GM18507 (cell line): ENCODE data around the gene CATSPER2.
"Not testable (repeated sequence)": the region's sequence is repeated elsewhere in the genome, so short reads cannot be mapped to it uniquely, and the experiment has no call there.

Source experiments
- DNase-seq: peaks from one replicate; pipeline ENCODE4 v3.0.0; 2011; ENCODE audit warnings: low read depth; ENCODE audit not compliant: insufficient read length; ENCODE audit errors: extremely low spot score
- FAIRE-seq: peaks from 2 replicates; lab custom pipeline; 2011; peaks lifted over from hg19 to GRCh38; lab: Jason Lieb, UNC

The CATSPER2 gene

GRCh38 chr15:43648649-43649429 is at the start of gene CATSPER2:
Gene CATSPER2, minus strand, starts transcription at chr15:43648844. Its CDS starts 783 bp downstream, at chr15:43648061.
- FAIRE-seq (no peak), DNase-seq (no peak)

- not testable (repeated sequence) for FAIRE-seq
These were observed 44.7 kb upstream of the CATSPER2 start, which contains the start of gene CKMT1A for GRCh38 chr15:43693148-43694022. Gene CKMT1A, plus strand, starts transcription at chr15:43693859. Its CDS starts 192 bp downstream, at chr15:43694051.

GRCh38 chr15:43692679-43693078 is 44.0 kb upstream of the CATSPER2 start:
- not testable (repeated sequence) for FAIRE-seq, DNase-seq

More at GRCh38 chr15:43693148-43694022, 44.7 kb upstream of the CATSPER2 start, which contains the start of gene CKMT1A:
- DNase-seq: not testable (repeated sequence)

GRCh38 chr15:43689604-43690301 is 41.1 kb upstream of the CATSPER2 start:
- DNase-seq: not testable (repeated sequence)
- peak; percentile 99 for FAIRE-seq

- DNase-seq, FAIRE-seq: not testable (repeated sequence)
These were observed 25.5 kb upstream of the CATSPER2 start for GRCh38 chr15:43674175-43674574.

- not testable (repeated sequence) for DNase-seq, FAIRE-seq
These were observed 17.5 kb upstream of the CATSPER2 start for GRCh38 chr15:43666177-43666576.

- DNase-seq, FAIRE-seq: not testable (repeated sequence)
These were observed 14.7 kb upstream of the CATSPER2 start for GRCh38 chr15:43663333-43663732.

DNA sequence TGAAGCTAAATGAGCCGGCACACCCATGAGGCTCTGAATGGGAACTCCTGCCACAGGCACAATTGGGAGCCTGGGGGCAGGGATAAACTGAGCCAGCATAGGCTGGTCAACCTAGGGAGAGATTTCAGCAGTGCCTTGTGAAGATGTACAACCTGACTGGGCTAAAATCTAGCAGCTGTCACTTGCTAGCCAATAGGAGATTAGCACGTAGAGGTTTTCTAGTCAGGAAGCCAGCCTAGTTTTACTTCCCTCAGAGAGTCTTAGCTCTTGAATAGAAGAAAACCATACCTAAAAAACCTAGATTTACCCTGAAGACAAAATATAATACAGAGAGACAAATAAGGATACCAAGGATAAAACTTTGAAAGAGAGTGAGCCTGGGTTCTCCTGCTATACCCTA is 13.6 kb upstream of the CATSPER2 start:
- DNase-seq: not testable (repeated sequence)
- peak; percentile 65 for FAIRE-seq

DNA sequence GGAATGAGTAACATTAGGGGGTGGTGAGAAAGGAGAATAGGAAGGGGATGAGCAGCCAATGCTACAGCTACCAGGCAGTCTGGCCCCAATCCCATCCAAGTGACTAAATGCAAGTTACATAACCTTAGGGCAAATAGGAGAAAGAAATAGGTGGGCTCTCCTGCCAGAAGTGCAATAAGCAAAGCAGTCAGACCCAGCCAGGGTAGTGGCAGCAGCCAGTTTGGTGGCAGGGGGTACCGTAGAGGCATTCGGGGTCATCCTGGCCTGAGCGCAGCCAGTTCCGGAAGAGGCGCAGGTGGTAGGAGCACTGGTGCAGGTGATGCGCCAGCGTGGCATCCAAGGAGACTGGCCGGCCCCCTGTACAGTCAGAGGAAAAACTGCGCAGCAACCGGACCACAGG is 11.1 kb upstream of the CATSPER2 start:
- not testable (repeated sequence) for FAIRE-seq, DNase-seq

DNA sequence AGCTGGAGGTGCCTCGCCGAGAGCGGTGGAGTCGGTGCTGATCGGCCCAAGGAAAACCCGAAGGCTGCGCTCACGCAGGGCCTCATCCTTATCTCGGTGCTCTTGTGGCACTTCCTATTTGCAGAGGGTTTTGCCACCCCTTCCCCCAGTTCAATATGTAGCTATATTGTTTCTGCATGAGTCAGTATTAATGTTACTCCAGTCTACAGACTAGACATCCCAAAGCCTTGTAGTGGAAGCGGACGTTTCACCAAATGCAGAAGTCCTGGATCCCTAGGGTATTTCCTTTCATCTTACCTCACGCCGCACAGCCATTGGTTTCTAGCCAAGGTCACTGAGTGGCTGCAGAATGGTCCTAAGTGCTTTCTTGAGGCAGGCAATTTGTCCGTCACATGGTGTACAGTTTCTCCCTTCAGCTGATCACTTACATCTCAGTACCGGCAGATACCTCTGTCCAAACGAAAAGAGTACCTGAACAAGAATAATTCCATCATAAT is 834 bp upstream of the CATSPER2 start:
- not testable (repeated sequence) for DNase-seq
- FAIRE-seq: peak; percentile 83

GRCh38 chr15:43638464-43639204 is 10.0 kb downstream of the CATSPER2 start:
- not testable (repeated sequence) for DNase-seq
- FAIRE-seq: peak; percentile 75

DNA sequence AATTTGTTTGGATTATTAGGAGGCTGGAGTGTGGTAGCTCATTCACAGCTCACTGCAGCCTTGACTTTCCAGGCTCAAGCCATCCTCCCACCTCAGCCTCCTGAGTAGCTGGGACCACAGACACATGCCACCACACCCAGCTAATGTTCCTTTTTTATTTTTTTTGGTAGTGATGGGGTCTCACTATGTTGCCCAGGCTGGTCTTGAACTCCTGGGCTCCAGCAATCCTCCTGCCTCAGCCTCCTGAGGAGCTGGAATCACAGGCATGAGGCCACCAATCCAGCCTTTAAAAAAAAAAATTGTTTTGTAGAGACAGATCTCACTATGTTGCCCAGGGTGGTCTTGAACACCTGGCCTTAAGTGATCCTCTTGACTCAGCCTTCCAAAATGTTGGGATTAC is 21.7 kb downstream of the CATSPER2 start:
- FAIRE-seq, DNase-seq: not testable (repeated sequence)

DNA sequence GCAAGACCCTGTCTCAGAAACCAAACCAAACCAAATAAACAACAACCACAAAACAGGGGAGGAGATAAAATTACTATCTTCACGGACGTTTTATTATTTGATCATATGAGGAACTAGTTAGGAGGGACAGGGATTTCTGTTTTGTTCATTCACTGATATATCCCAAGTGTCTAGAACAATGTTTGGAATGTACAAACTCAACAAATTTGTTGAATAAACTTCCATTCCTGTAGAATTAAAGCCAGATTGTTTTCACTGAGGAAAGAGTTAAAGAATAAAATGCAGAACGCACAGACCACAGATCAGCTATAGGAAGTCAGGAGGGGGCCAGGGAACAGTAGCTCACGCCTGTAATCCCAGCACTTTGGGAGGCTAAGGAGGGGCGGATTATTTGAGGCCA is 23.5 kb downstream of the CATSPER2 start:
- DNase-seq (no peak), FAIRE-seq (no peak)

GRCh38 chr15:43622068-43622799 is 26.4 kb downstream of the CATSPER2 start:
- FAIRE-seq, DNase-seq: not testable (repeated sequence)

GRCh38 chr15:43618700-43619099 is 29.9 kb downstream of the CATSPER2 start, which contains the start of gene STRC:
Gene STRC, minus strand, starts transcription at chr15:43618800. Its CDS starts 78 bp downstream, at chr15:43618722.
- not testable (repeated sequence) for FAIRE-seq, DNase-seq

- DNase-seq, FAIRE-seq: not testable (repeated sequence)
These were observed 30.9 kb downstream of the CATSPER2 start for GRCh38 chr15:43617750-43618149.

DNA sequence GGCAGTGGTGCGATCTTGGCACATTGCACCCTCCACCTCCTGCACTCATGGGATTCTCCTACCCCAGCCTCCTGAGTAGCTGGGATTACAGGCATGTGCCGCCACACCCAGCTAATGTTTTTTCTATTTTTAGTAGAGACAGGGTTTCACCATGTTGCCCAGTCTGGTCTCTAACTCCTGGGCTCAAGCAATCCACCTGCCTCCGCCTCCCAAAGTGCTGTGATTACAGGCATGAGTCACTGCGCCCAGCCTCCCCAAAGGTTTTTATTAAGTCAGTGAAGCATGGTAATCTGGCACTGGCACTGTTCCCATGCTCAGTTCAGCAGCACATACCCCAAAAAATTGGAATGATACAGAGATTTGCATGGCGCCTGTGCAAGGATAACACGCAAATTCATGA is 46.4 kb downstream of the CATSPER2 start:
- not testable (repeated sequence) for FAIRE-seq, DNase-seq

- not testable (repeated sequence) for DNase-seq, FAIRE-seq
These were observed 48.4 kb downstream of the CATSPER2 start for GRCh38 chr15:43600200-43600599.
